Ovary (tissue), 9 donors: ENCODE data around the gene PGM5. TPM values are rescaled to one million over a fixed set of nuclear protein-coding genes. Genes with fewer than 3 reads are reported as not detected.

Source experiments
- DNase-seq, 5 donors: peaks; one replicate each; pipeline ENCODE4 v3.0.0-alpha.2; 2019 to 2020
- H3K27ac ChIP-seq, 2 donors: fragments of 200-600 bp; one replicate each; pipeline versions ENCODE4 v1.5.1 to v1.8.0; 2019 to 2022
- H3K27me3 ChIP-seq: fragments of 200-600 bp; one replicate; pipeline ENCODE4 v1.8.0; 2022
- H3K36me3 ChIP-seq: fragments of 200-600 bp; sonication (generic); one replicate; pipeline ENCODE4 v1.5.1; 2019
- H3K4me1 ChIP-seq: one replicate; pipeline ENCODE4 v1.8.1; 2013; ENCODE audit warnings: mild to moderate bottlenecking, moderate library complexity; ENCODE audit not compliant: insufficient read depth
- H3K4me3 ChIP-seq: fragments of 200-600 bp; sonication (generic); one replicate; pipeline ENCODE4 v1.5.1; 2017
- H3K9me3 ChIP-seq, 2 donors: fragments of 200-600 bp in 1 of 2; sonication (generic) in 1 of 2; one replicate each; pipeline versions ENCODE4 v1.5.1 to v1.8.1; 2013 to 2019; ENCODE audit warnings: mild to moderate bottlenecking in 1 of 2, moderate library complexity in 1 of 2
- CTCF ChIP-seq, 3 donors: fragments of 450-650 bp in 2 of 3; fragments of 200-600 bp in 1 of 3; IDR thresholded peaks; one replicate each; pipeline versions ENCODE4 v1.5.1 to v1.8.0; 2016 to 2022; ENCODE audit warnings: antibody characterized with exemption in 3 of 3, mild to moderate bottlenecking in 1 of 3
- EP300 ChIP-seq: sonication (generic); formaldehyde crosslinking; IDR thresholded peaks from one replicate; pipeline ENCODE4 v1.6.1; 2017; ENCODE audit warnings: antibody characterized with exemption
- POLR2A ChIP-seq: fragments of 450-650 bp; IDR thresholded peaks from one replicate; pipeline ENCODE4 v1.6.1; 2017; ENCODE audit warnings: antibody characterized with exemption, mild to moderate bottlenecking, moderate library complexity
- WGBS, 3 donors: extraction: QIAGEN DNeasy Blood & Tissue Kit in 1 of 3; methylation state at CpG; one replicate each; pipeline versions ENCODE4 v1.1.5 to v1.1.7; 2013 to 2017; 5-methylcytosine and 5-hydroxymethylcytosine counted together
- intact Hi-C, 4 donors: fragments of 100-400 bp; cut with DNase I; formaldehyde crosslinking; loops; one replicate each; pipeline versions ENCODE4 v1.11.0 to v1.15.1; 2022 to 2023
- polyA plus RNA-seq, 2 donors: library from polyadenylated mRNA; stranded (reverse); fragments of 200-250 nt in 1 of 2; fragments of 350-450 nt in 1 of 2; fragmentation: Illumina TruSeq in 1 of 2; extraction: RNeasy Lipid Tissue Mini Kit (QIAGEN cat#74804) in 1 of 2; gene quantifications; one replicate each; pipeline ENCODE4 v1.2.3, GENCODE V29; 2013 to 2014
- total RNA-seq, 7 donors: library from RNA; depleted of rRNA in 2 of 7; stranded (reverse); fragments of >200 nt in 2 of 7; fragmentation: NEBNext Ultra II Directional in 3 of 7; extraction: Animal tissue kit (Norgen Biotek cat#: 25700) in 3 of 7; gene quantifications; one replicate each; pipeline versions ENCODE4 v1.1.0 to v1.2.4, GENCODE V29; 2016 to 2023
- donor health status: DM: no; HTN: no; CAD: no; lungs with moderate emphysema.
- donor health status: DM: no; HTN: no; CAD: no.
- donor health status: Bipolar disorder and iron deficiency.
- donor health status: DM: yes; HTN: yes; CAD: no.
- donor health status: DM: no; HTN: no; CAD: no.
- donor health status: DM: yes; HTN: yes; CAD: no.

The PGM5 gene
- total and polyA plus RNA-seq, 9 donors, result 16.2 to 124 (median 28.5) TPM

GRCh38 chr9:68540712-68541535 lies 184.5 kb downstream of the PGM5 start, which contains the start of gene TMEM252:
Gene TMEM252, minus strand, starts transcription at chr9:68540883. Its CDS starts 69 bp downstream, at chr9:68540814.
- intact Hi-C loops, result no loop called here
- no peak within 1 kb of the TSS for H3K27ac ChIP-seq
- no peak within 1 kb of the TSS for H3K4me3 ChIP-seq
- WGBS, 3 donors, result 15 to 22% (median 20%) methylated on average over 8 of the region's 8 CpGs
- no peaks in the 10 kb centered on the region for H3K27me3 ChIP-seq
- no peaks in the 10 kb centered on the region for H3K9me3 ChIP-seq
- no peaks in the 10 kb centered on the region for H3K36me3 ChIP-seq
- no peak for DNase-seq
- H3K4me1 ChIP-seq, result no peaks in the 10 kb centered on the region
- no peak for TF ChIP-seq EP300
- TF ChIP-seq CTCF (IDR thresholded peaks at IDR 0.05), result no peak
- TF ChIP-seq POLR2A, result no peak

- H3K27me3 ChIP-seq, result no peaks in the 10 kb centered on the region
- no peak overlapping the region for H3K27ac ChIP-seq
- no peak for TF ChIP-seq CTCF (IDR thresholded peaks at IDR 0.05)
- TF ChIP-seq POLR2A, result no peak
- TF ChIP-seq EP300, result no peak
- no peaks in the 10 kb centered on the region for H3K9me3 ChIP-seq
- no peak overlapping the region for H3K4me3 ChIP-seq
- WGBS, 3 donors, result 37 to 45% (median 43%) methylated on average over 2 of the region's 2 CpGs
- intact Hi-C loops, result no loop called here
- DNase-seq, result no peak
- H3K36me3 ChIP-seq, result no peaks in the 10 kb centered on the region
- H3K4me1 ChIP-seq, result no peaks in the 10 kb centered on the region
Measured at GRCh38 chr9:68541568-68541967, 185.2 kb downstream of the PGM5 start.

GRCh38 chr9:68545033-68545705 lies 188.8 kb downstream of the PGM5 start:
- intact Hi-C loops, result no loop called here
- no peaks in the 10 kb centered on the region for H3K27me3 ChIP-seq
- no peak for DNase-seq
- no peak overlapping the region for H3K4me3 ChIP-seq
- H3K9me3 ChIP-seq, result no peaks in the 10 kb centered on the region
- no peaks in the 10 kb centered on the region for H3K36me3 ChIP-seq
- WGBS, 3 donors, result 94 to 96% (median 96%) methylated on average over 3 of the region's 3 CpGs
- TF ChIP-seq POLR2A (no peak), CTCF (IDR thresholded peaks at IDR 0.05) (no peak), EP300 (no peak)
- no peak overlapping the region for H3K27ac ChIP-seq
- no peaks in the 10 kb centered on the region for H3K4me1 ChIP-seq

GRCh38 chr9:68546596-68547390 lies 190.4 kb downstream of the PGM5 start:
- TF ChIP-seq EP300 (no peak), CTCF (IDR thresholded peaks at IDR 0.05) (no peak), POLR2A (no peak)
- Histone ChIP-seq H3K4me1 (no peaks in the 10 kb centered on the region), H3K36me3 (no peaks in the 10 kb centered on the region), H3K9me3 (no peaks in the 10 kb centered on the region), H3K27ac (no peak overlapping the region), H3K4me3 (no peak overlapping the region), H3K27me3 (no peaks in the 10 kb centered on the region)
- WGBS, 3 donors, result 60 to 68% (median 63%) methylated on average over 6 of the region's 6 CpGs
- intact Hi-C loops, result no loop called here
- no peak for DNase-seq
